Endothelial cell of umbilical vein (primary cell): ENCODE results near the gene DCPS. TPM values are rescaled to one million over a fixed set of nuclear protein-coding genes. Genes with fewer than 3 reads are reported as not detected.
A peak's percentile ranks its signal among the peaks of the same experiment; 100 is the strongest.

Experiments used
- BruUV-seq: library from RNA; stranded (reverse); fragments of 400-500 nt; replicated peaks from 2 replicates; lab custom pipeline; 2021; lab: Mats Ljungman, UMichigan
- CTCF ChIA-PET: fragments of 300-600, 350-600 bp; sonication (Branson Sonifier 250); formaldehyde crosslinking; loops from one replicate; lab custom pipeline; 2021; ENCODE audit warnings: antibody characterized with exemption, inconsistent platforms; lab: Charles Lee
- POLR2A ChIA-PET: fragments of 300-600, 350-600 bp; sonication (Branson Sonifier 250); formaldehyde crosslinking; loops from one replicate; lab custom pipeline; 2021; ENCODE audit warnings: antibody characterized with exemption, inconsistent platforms; lab: Charles Lee
- DNase-seq: peaks from one replicate; pipeline ENCODE4 v3.0.0-alpha.2; 2011; ENCODE audit warnings: low read depth, low spot score
- FAIRE-seq: peaks from 2 replicates; lab custom pipeline; 2011; peaks lifted over from hg19 to GRCh38; lab: Jason Lieb, UNC
- H2AFZ ChIP-seq: 2 replicates; pipeline ENCODE4 v1.6.0; 2012; ENCODE audit warnings: low read depth, low read length, control low read depth, inconsistent platforms
- H3K27ac ChIP-seq: 2 replicates; pipeline ENCODE4 v1.5.1; 2011; ENCODE audit warnings: low read depth, mild to moderate bottlenecking, control low read depth, low read length, moderate library complexity; ENCODE audit not compliant: insufficient read depth
- H3K27me3 ChIP-seq, 2 experiments: 2 replicates each; pipeline versions ENCODE4 v1.6.0 to v1.6.1; 2011; ENCODE audit warnings: low read length in 2 of 2, mixed read lengths in 1 of 2; ENCODE audit not compliant: control insufficient read depth in 2 of 2, insufficient read depth in 2 of 2
- H3K36me3 ChIP-seq, 2 experiments: 2 replicates in 1 of 2; 3 replicates in 1 of 2; pipeline ENCODE4 v1.5.1; 2011; ENCODE audit warnings: low read length in 2 of 2, mild to moderate bottlenecking in 1 of 2, moderate library complexity in 1 of 2; ENCODE audit not compliant: control insufficient read depth in 2 of 2, insufficient read depth in 2 of 2; ENCODE audit errors: extremely low read depth in 1 of 2
- H3K4me1 ChIP-seq: 3 replicates; pipeline ENCODE4 v1.5.1; 2011; ENCODE audit warnings: mild to moderate bottlenecking, low read length; ENCODE audit not compliant: control insufficient read depth, insufficient read depth; ENCODE audit errors: extremely low read depth
- H3K4me2 ChIP-seq: 2 replicates; pipeline ENCODE4 v1.6.1; 2011; ENCODE audit warnings: low read length, control low read depth, mixed read lengths; ENCODE audit not compliant: insufficient read depth
- H3K4me3 ChIP-seq, 3 experiments: fragments of 200-600 bp in 1 of 3; sonication (generic), shearing (Covaris generic) in 1 of 3; replicated peaks in 1 of 3; 2 replicates each; pipeline ENCODE4 v1.5.1; 2011 to 2016; ENCODE audit warnings: control low read depth in 3 of 3, low read length in 3 of 3, mild to moderate bottlenecking in 2 of 3, inconsistent platforms in 1 of 3, low read depth in 1 of 3, moderate library complexity in 1 of 3; ENCODE audit not compliant: insufficient read depth in 1 of 3
- H3K79me2 ChIP-seq: 2 replicates; pipeline ENCODE4 v1.6.0; 2012; ENCODE audit warnings: low read length, inconsistent platforms; ENCODE audit not compliant: control insufficient read depth, insufficient read depth
- H3K9ac ChIP-seq: replicated peaks from 2 replicates; pipeline ENCODE3; 2011; ENCODE audit warnings: low read length, control low read depth; ENCODE audit not compliant: insufficient read depth; ENCODE audit errors: extremely low read depth
- H3K9me1 ChIP-seq: replicated peaks from 3 replicates; pipeline ENCODE4 v1.6.0; 2011; ENCODE audit warnings: mild to moderate bottlenecking, low read length; ENCODE audit not compliant: control insufficient read depth, insufficient read depth; ENCODE audit errors: extremely low read depth
- H3K9me3 ChIP-seq: replicated peaks from 2 replicates; pipeline ENCODE4 v1.5.1; 2012; ENCODE audit warnings: low read length, inconsistent platforms; ENCODE audit not compliant: control insufficient read depth, insufficient read depth
- H4K20me1 ChIP-seq: replicated peaks from 2 replicates; pipeline ENCODE3; 2011; ENCODE audit warnings: mild to moderate bottlenecking, low read length; ENCODE audit not compliant: control insufficient read depth, insufficient read depth; ENCODE audit errors: extremely low read depth
- CTCF ChIP-seq, 2 donors: IDR thresholded peaks; 1 replicate in 1 of 2; 2 replicates in 1 of 2; pipeline ENCODE4 v1.5.1; 2011; ENCODE audit warnings: low read length in 2 of 2, mild to moderate bottlenecking in 2 of 2, moderate library complexity in 2 of 2, control low read depth in 1 of 2, inconsistent platforms in 1 of 2, low read depth in 1 of 2; ENCODE audit not compliant: insufficient read depth in 1 of 2; ENCODE audit errors: extremely low read depth in 1 of 2
- EZH2 ChIP-seq: IDR thresholded peaks from 2 replicates; pipeline ENCODE4 v1.6.1; 2012; ENCODE audit warnings: borderline replicate concordance, low read depth, mild to moderate bottlenecking, moderate library complexity, low read length, inconsistent platforms; ENCODE audit not compliant: severe bottlenecking
- FOS ChIP-seq: IDR thresholded peaks from 2 replicates; pipeline ENCODE4 v1.6.1; 2011; ENCODE audit warnings: mild to moderate bottlenecking, low read length, moderate library complexity, borderline replicate concordance; ENCODE audit not compliant: insufficient read depth
- GATA2 ChIP-seq: IDR thresholded peaks from 2 replicates; pipeline ENCODE4 v1.7.0; 2011; ENCODE audit warnings: low read depth, mild to moderate bottlenecking, moderate library complexity, mixed read lengths, low read length; ENCODE audit not compliant: insufficient read length, insufficient read depth
- JUN ChIP-seq: IDR thresholded peaks from 2 replicates; pipeline ENCODE4 v1.6.1; 2011; ENCODE audit warnings: borderline replicate concordance, low read depth; ENCODE audit not compliant: insufficient read length, insufficient read depth
- MYC ChIP-seq: IDR thresholded peaks from one replicate; pipeline ENCODE4 v1.6.1; 2011; ENCODE audit warnings: mild to moderate bottlenecking, low read depth, low read length
- POLR2A ChIP-seq: IDR thresholded peaks from 2 replicates; pipeline ENCODE4 v1.6.1; 2012; ENCODE audit warnings: low read depth, mild to moderate bottlenecking, control low read depth, low read length
- POLR2AphosphoS5 ChIP-seq: IDR thresholded peaks from 2 replicates; pipeline ENCODE4 v1.6.1; 2012; ENCODE audit warnings: low read depth, mild to moderate bottlenecking, control low read depth, low read length, moderate library complexity; ENCODE audit not compliant: insufficient read depth
- dilution Hi-C: fragments of 300-500 bp; cut with MboI; formaldehyde crosslinking; loops from one replicate; pipeline ENCODE4 v1.15.0; 2019; ENCODE audit warnings: low sequenced_read_pairs; ENCODE audit not compliant: extremely low pct_ligation_motif_present
- intact Hi-C: fragments of 100-400 bp; cut with micrococcal nuclease; formaldehyde crosslinking; loops from one replicate; pipeline ENCODE4 v1.10.0; 2022
- polyA plus RNA-seq, 4 experiments: library from polyadenylated mRNA; depleted of rRNA in 3 of 4; stranded (reverse) in 3 of 4; unstranded in 1 of 4; fragments of >200 nt; gene quantifications; 2 replicates each; pipeline versions ENCODE4 v1.2.1 to v1.2.3, GENCODE V29; 2011 to 2012; ENCODE audit warnings: missing spikeins in 1 of 4
- total RNA-seq: library from RNA; stranded (reverse); gene quantifications from 2 replicates; pipeline ENCODE4 v1.2.3, GENCODE V29; 2021
- TF ChIP-seq, protein P1 (sequence below): IDR thresholded peaks from 2 replicates; pipeline ENCODE4 v1.6.1; 2011; ENCODE audit not compliant: insufficient read depth, insufficient read length

DCPS gene
- total and polyA plus RNA-seq, 2 donors (not counting 3 experiments of a cell fraction or from before 2014, with no cell fraction given) = 19.6 to 36.0 TPM

DNA sequence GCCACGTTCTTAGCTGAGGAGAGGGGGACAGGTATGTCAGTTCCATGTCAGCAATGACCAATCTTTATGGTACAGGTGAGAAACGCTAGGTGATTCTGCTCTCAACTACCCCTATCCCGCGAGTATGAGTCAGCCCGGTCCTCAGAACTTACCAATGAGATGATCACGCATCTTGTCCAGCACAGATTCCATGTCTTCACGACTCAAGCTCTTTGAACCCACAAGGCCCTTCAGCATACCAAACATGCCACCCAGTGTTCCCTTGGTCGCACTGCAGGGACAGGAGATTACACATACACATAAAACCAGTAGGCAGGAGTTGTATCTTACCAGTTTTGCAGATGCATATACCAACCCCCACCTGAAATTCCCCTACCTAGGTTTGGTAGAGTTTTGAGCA lies 38.0 kb upstream of the DCPS start:
- Histone ChIP-seq H2AFZ (no peak overlapping the region), H3K27me3 (no peaks in the 10 kb centered on the region), H3K27ac (no peak overlapping the region), H3K9ac (no peak overlapping the region), H4K20me1 (no peaks in the 10 kb centered on the region), H3K79me2 (peaks cover 22% of the 10 kb centered on the region), H3K9me3 (no peaks in the 10 kb centered on the region), H3K4me1 (peaks cover 12% of the 10 kb centered on the region), H3K4me2 (no peak overlapping the region), H3K9me1 (no peaks in the 10 kb centered on the region), H3K4me3 (no peak overlapping the region), H3K36me3 (peaks cover 37 to 41% of the 10 kb centered on the region in 2 experiments)
- TF ChIP-seq POLR2AphosphoS5 = no peak
- TF ChIP-seq FOS = no peak
- TF ChIP-seq, protein P1, sequence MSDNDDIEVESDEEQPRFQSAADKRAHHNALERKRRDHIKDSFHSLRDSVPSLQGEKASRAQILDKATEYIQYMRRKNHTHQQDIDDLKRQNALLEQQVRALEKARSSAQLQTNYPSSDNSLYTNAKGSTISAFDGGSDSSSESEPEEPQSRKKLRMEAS = no peak
- no peak for TF ChIP-seq GATA2
- no peak for TF ChIP-seq POLR2A
- no peak for TF ChIP-seq EZH2
- no peak for TF ChIP-seq JUN
- TF ChIP-seq MYC = no peak
- TF ChIP-seq CTCF (IDR thresholded peaks at IDR 0.05; ENCODE audit: extremely low read depth in 1 of 2, insufficient read depth in 1 of 2, low read depth in 1 of 2, low read length in 2 of 2) = no peak
- dilution Hi-C loops (no loop called here), intact Hi-C loops (loop anchor here (10.0 kb wide), 1 partner anchor 341 kb away; no protein-coding TSS in a partner anchor)
- BruUV-seq = no TSS peak
- POLR2A ChIA-PET = no interaction called here
- CTCF ChIA-PET = interaction anchor here (1.0 to 1.1 kb wide), 2 partner anchors 37 to 54 kb away, joined by 4 to 10 read pairs; partner anchors contain the start of genes FAM118B and RPUSD4
- DNase-seq = peak; percentile 28
- FAIRE-seq = no peak
